Type B pancreatic cell (in vitro differentiated cells): ENCODE measurements around the gene OCLN. TPM values are rescaled to one million over a fixed set of nuclear protein-coding genes. Genes with fewer than 3 reads are reported as not detected.
"Not testable (repeated sequence)": the region's sequence is repeated elsewhere in the genome, so short reads cannot be mapped to it uniquely, and the experiment has no call there.

Source experiments
- DNase-seq: peaks from one replicate; pipeline ENCODE4 v3.0.0; 2021; ENCODE audit warnings: mixed read lengths; ENCODE audit not compliant: unreplicated experiment; ENCODE audit errors: extremely low spot score
- H3K27ac Mint-ChIP-seq: 2 replicates; pipeline ENCODE4 v1.8.0; 2021; ENCODE audit warnings: mild to moderate bottlenecking, mixed read lengths
- H3K27me3 Mint-ChIP-seq: 2 replicates; pipeline ENCODE4 v1.8.0; 2021; ENCODE audit warnings: mixed read lengths
- H3K36me3 Mint-ChIP-seq: 2 replicates; pipeline ENCODE4 v1.8.0; 2021; ENCODE audit warnings: mixed read lengths
- H3K4me1 Mint-ChIP-seq: one replicate; pipeline ENCODE4 v1.8.0; 2021; ENCODE audit warnings: mixed read lengths; ENCODE audit not compliant: unreplicated experiment
- H3K4me3 Mint-ChIP-seq: 2 replicates; pipeline ENCODE4 v1.8.0; 2021; ENCODE audit warnings: mild to moderate bottlenecking, mixed read lengths
- H3K9me3 Mint-ChIP-seq: 2 replicates; pipeline ENCODE4 v1.8.0; 2021; ENCODE audit warnings: mixed read lengths
- total RNA-seq: library from RNA; stranded (reverse); gene quantifications from 2 replicates; pipeline ENCODE4 v1.2.1, GENCODE V29; 2021; ENCODE audit warnings: low replicate concordance

The OCLN gene
- total RNA-seq, 1 donor from 2014 or later: 57.5 TPM

- not testable (repeated sequence) for H3K9me3 Mint-ChIP-seq, H3K27ac Mint-ChIP-seq, DNase-seq, H3K4me3 Mint-ChIP-seq, H3K36me3 Mint-ChIP-seq, H3K4me1 Mint-ChIP-seq, H3K27me3 Mint-ChIP-seq
These were observed 75.5 kb downstream of the OCLN start for GRCh38 chr5:69568072-69568471.

GRCh38 chr5:69583356-69583755 lies 90.8 kb downstream of the OCLN start:
- not testable (repeated sequence) for DNase-seq, H3K27ac Mint-ChIP-seq, H3K27me3 Mint-ChIP-seq, H3K4me1 Mint-ChIP-seq, H3K36me3 Mint-ChIP-seq, H3K4me3 Mint-ChIP-seq, H3K9me3 Mint-ChIP-seq

- H3K9me3 Mint-ChIP-seq, H3K27ac Mint-ChIP-seq, H3K4me3 Mint-ChIP-seq, H3K4me1 Mint-ChIP-seq, H3K27me3 Mint-ChIP-seq, H3K36me3 Mint-ChIP-seq, DNase-seq: not testable (repeated sequence)
These were observed 103.7 kb downstream of the OCLN start for GRCh38 chr5:69596114-69596840.

- not testable (repeated sequence) for H3K4me3 Mint-ChIP-seq, H3K9me3 Mint-ChIP-seq, H3K4me1 Mint-ChIP-seq, DNase-seq, H3K27ac Mint-ChIP-seq, H3K27me3 Mint-ChIP-seq, H3K36me3 Mint-ChIP-seq
These were observed 109.4 kb downstream of the OCLN start for GRCh38 chr5:69601947-69602346.

DNA sequence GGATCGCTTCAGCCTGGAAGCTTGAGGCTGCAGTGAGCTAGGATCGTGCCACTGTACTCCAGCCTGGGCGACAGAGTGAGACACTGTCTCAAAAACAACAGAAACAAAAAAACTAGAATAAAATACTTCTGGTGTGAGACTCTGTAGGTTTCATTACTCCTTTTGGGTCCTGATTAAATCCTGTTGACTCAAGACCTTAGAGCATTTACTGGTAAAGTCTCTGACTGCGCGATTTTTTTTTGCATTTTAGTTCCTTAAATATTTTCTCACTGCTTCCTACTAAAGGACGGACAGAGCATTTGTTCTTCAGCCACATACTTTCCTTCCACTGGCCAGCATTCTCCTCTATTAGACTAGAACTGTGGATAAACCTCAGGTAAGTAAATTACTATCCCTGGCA lies 114.2 kb downstream of the OCLN start:
- not testable (repeated sequence) for H3K36me3 Mint-ChIP-seq

More for the DNA sequence above, 114.2 kb downstream of the OCLN start:
- H3K9me3 Mint-ChIP-seq, H3K27ac Mint-ChIP-seq, H3K4me3 Mint-ChIP-seq, DNase-seq, H3K4me1 Mint-ChIP-seq, H3K27me3 Mint-ChIP-seq: not testable (repeated sequence)

Other genes starting within 250 kb of the OCLN start
- gene CCDC125, start 160.0 kb upstream of the OCLN start, total RNA-seq: 5.5 and 6.9 TPM in 2 replicates
- 29.9 and 30.8 TPM in 2 replicates for gene AK6, start 123.3 kb upstream of the OCLN start, total RNA-seq
- gene TAF9, start 123.3 kb upstream of the OCLN start, total RNA-seq: 59.9 and 60.2 TPM in 2 replicates
- gene RAD17, start 123.0 kb upstream of the OCLN start, total RNA-seq: 19.6 and 30.9 TPM in 2 replicates
- 26.1 and 62.5 TPM in 2 replicates for gene MARVELD2, start 77.7 kb upstream of the OCLN start, total RNA-seq
- 23.6 and 40.7 TPM in 2 replicates for gene GTF2H2C, start 67.4 kb downstream of the OCLN start, total RNA-seq